HG02588 (cell line): ENCODE measurements around the gene AFP.
"Not testable (repeated sequence)": the region's sequence is repeated elsewhere in the genome, so short reads cannot be mapped to it uniquely, and the experiment has no call there.

ENCODE experiments used
- ATAC-seq: cut with Tn5 transposase; IDR thresholded peaks from one replicate; pipeline ENCODE4 v1.9.1; 2021; ENCODE audit warnings: mild to moderate bottlenecking, moderate library complexity; ENCODE audit not compliant: unreplicated experiment

AFP gene

GRCh38 chr4:73435984-73436383 is at the start of gene AFP:
AFP (plus strand) TSS chr4:73436221; CDS start chr4:73436263, 42 bp downstream.
- no peak for ATAC-seq

GRCh38 chr4:73387552-73387951 is 48.5 kb upstream of the AFP start:
- peak; percentile 54 for ATAC-seq

- ATAC-seq, result no peak
Observed at GRCh38 chr4:73388887-73389286, 47.1 kb upstream of the AFP start.

GRCh38 chr4:73389663-73390062 is 46.4 kb upstream of the AFP start:
- not testable (repeated sequence) for ATAC-seq

GRCh38 chr4:73391774-73392173 is 44.2 kb upstream of the AFP start:
- ATAC-seq, result no peak

- ATAC-seq, result no peak
Observed at GRCh38 chr4:73392936-73393335, 43.1 kb upstream of the AFP start.

- no peak for ATAC-seq
Observed at GRCh38 chr4:73396304-73396703, 39.7 kb upstream of the AFP start.

GRCh38 chr4:73396993-73397972 is 38.7 kb upstream of the AFP start:
- no peak for ATAC-seq

- ATAC-seq, result no peak
Observed at GRCh38 chr4:73401412-73401811, 34.6 kb upstream of the AFP start.

- no peak for ATAC-seq
Observed at GRCh38 chr4:73404042-73404441, 32.0 kb upstream of the AFP start, which contains the start of gene ALB. ALB (plus strand) TSS chr4:73404287; CDS start chr4:73404328, 41 bp downstream.

- no peak for ATAC-seq
Observed at GRCh38 chr4:73404457-73404856, 31.6 kb upstream of the AFP start.

GRCh38 chr4:73405138-73405537 is 30.9 kb upstream of the AFP start:
- ATAC-seq, result no peak

GRCh38 chr4:73406548-73406875 is 29.5 kb upstream of the AFP start:
- ATAC-seq, result no peak

- no peak for ATAC-seq
Observed at GRCh38 chr4:73407227-73407673, 28.8 kb upstream of the AFP start.

- no peak for ATAC-seq
Observed at GRCh38 chr4:73408181-73408867, 27.7 kb upstream of the AFP start.

GRCh38 chr4:73409012-73409862 is 26.8 kb upstream of the AFP start:
- ATAC-seq, result no peak

GRCh38 chr4:73409978-73410548 is 26.0 kb upstream of the AFP start:
- ATAC-seq, result no peak

GRCh38 chr4:73410916-73411730 is 24.9 kb upstream of the AFP start:
- no peak for ATAC-seq

GRCh38 chr4:73411731-73412414 is 24.1 kb upstream of the AFP start:
- no peak for ATAC-seq
